Measurements from ENCODE around the gene ZNF700. TPM values are rescaled to one million over a fixed set of nuclear protein-coding genes. Genes with fewer than 3 reads are reported as not detected.
"Not testable (repeated sequence)": the region's sequence is repeated elsewhere in the genome, so short reads cannot be mapped to it uniquely, and the experiment has no call there.

The ZNF700 gene
- polyA plus RNA-seq, 3 donors from 2014 or later: 1.3 to 3.0 (median 2.4) TPM

- peaks cover 0 to 1% of the 10 kb centered on the region in 2 donors for H3K4me1 Mint-ChIP-seq
- H3K9me3 Mint-ChIP-seq: peaks cover 60 to 95% (median 94%) of the 10 kb centered on the region in 6 donors
- H3K36me3 Mint-ChIP-seq: peaks cover 70 to 81% (median 76%) of the 10 kb centered on the region in 3 donors
- no peak overlapping the region for H3K27ac Mint-ChIP-seq
- no peak for DNase-seq
- peak overlapping the region in 1 of 5 donors; percentile 44 for H3K4me3 Mint-ChIP-seq
- H3K27me3 Mint-ChIP-seq (ENCODE audit: low read depth in 3 of 3): peaks cover 9 to 11% (median 10%) of the 10 kb centered on the region in 3 donors
These were observed 24.3 kb downstream of the ZNF700 start for GRCh38 chr19:11949201-11949600.

- not testable (repeated sequence) for H3K4me1 Mint-ChIP-seq, DNase-seq, H3K4me3 Mint-ChIP-seq, H3K27ac Mint-ChIP-seq
- Mint-ChIP-seq H3K27me3 (ENCODE audit: low read depth in 3 of 3) (peaks cover 5 to 11% (median 10%) of the 10 kb centered on the region in 3 donors), H3K9me3 (peaks cover 56 to 91% (median 89%) of the 10 kb centered on the region in 6 donors), H3K36me3 (peaks cover 65 to 77% (median 71%) of the 10 kb centered on the region in 3 donors)
These were observed 24.7 kb downstream of the ZNF700 start for GRCh38 chr19:11949614-11950080.

DNA sequence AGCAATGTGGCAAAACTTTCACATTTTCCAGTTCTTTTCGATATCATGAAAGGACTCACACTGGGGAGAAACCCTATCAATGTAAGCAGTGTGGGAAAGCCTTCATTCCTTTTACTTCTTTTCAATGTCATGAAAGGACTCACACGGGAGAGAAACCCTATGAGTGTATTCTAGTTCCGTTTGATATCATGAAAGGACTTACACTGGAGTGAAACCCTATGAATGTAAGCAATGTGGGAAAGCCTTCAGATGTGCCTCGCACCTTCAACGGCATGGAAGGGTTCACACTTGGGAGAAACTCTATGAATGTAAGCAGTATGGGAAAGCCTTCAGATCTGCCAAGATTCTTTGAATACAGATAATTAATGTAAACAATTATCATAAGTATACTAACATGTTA, 25.4 kb downstream of the ZNF700 start:
- Mint-ChIP-seq H3K4me3 (no peak overlapping the region), H3K9me3 (peaks cover 55 to 87% (median 84%) of the 10 kb centered on the region in 6 donors), H3K36me3 (peaks cover 59 to 72% (median 68%) of the 10 kb centered on the region in 3 donors), H3K27me3 (ENCODE audit: low read depth in 3 of 3) (peaks cover 4 to 11% (median 10%) of the 10 kb centered on the region in 3 donors), H3K27ac (no peak overlapping the region), H3K4me1 (peaks cover 0 to 1% of the 10 kb centered on the region in 2 donors)
- no peak for DNase-seq

DNA sequence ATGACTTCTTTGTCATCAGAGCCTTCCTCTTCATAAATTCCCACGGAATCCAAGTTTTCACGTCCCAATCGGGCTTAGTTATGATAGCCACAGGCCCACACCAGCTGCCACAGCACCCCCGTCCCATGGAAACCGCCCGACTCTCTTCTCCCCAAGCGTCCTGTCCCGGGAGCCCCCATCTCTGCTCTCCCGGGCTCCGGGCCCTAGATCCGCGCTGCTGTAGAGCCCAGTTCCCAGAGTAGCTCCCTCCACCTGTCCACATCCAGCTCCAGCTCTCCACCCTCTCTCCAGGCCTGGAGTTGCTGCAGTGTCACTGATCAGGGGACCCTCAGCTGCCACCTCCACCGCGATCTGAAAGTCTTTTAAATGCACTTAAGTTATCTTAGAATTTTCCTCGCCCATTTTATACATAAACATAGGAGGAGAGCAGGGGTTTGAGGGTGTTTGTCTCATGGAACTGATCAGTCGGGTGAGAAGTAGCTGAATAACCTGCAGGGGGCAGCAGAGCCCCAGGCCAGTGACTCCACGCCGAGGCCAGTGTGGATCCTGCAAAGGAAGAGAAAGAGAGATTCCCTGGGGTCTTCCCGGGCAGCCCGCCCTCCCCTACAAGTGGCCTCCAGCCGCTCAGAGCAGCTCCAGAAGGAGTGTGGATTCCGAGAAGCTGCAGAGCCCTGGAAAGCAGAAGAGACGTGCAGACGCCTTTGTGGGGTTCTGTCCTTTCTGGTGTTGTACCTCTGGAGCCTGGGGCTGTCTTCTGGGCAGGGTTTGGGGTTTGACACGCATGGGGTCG, 38.9 kb downstream of the ZNF700 start:
- no peaks in the 10 kb centered on the region for H3K9me3 Mint-ChIP-seq
- DNase-seq: peak; percentile 70 to 73 (median 72)
- peak overlapping the region; percentile 94 to 97 (median 97) for H3K4me3 Mint-ChIP-seq
- H3K27ac Mint-ChIP-seq: peak overlapping the region; percentile 93 to 99 (median 94)
- peaks cover 24 to 32% of the 10 kb centered on the region in 2 donors for H3K4me1 Mint-ChIP-seq
- peaks cover 0 to 7% (median 4%) of the 10 kb centered on the region in 3 donors for H3K36me3 Mint-ChIP-seq
- peaks cover 0 to 5% (median 2%) of the 10 kb centered on the region in 3 donors for H3K27me3 Mint-ChIP-seq (ENCODE audit: low read depth in 3 of 3)

DNA sequence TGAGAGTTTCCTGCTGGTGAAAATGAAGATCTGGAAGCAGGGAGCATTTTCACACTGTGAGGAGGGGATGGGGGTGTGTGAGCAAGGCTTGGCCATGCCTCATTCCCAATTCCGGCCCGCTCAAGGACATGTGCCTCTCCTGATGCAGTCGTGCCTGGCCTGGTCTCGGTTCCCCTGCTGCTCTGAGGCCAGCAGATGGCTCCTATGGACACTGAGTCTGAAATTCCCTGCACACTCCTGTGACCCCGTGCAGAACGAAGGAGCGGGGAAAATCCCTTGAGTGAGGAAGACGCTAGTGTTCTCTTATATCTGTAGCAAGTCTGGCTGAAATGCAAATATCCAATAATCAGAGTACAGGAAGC, 39.6 kb downstream of the ZNF700 start:
- Mint-ChIP-seq H3K4me3 (peak overlapping the region; percentile 94 to 97 (median 97)), H3K9me3 (no peaks in the 10 kb centered on the region), H3K27me3 (ENCODE audit: low read depth in 3 of 3) (peaks cover 0 to 5% (median 2%) of the 10 kb centered on the region in 3 donors), H3K27ac (peak overlapping the region; percentile 93 to 99 (median 94)), H3K4me1 (peaks cover 24 to 32% of the 10 kb centered on the region in 2 donors), H3K36me3 (peaks cover 0 to 7% (median 4%) of the 10 kb centered on the region in 3 donors)
- DNase-seq: no peak

- Mint-ChIP-seq H3K27ac (peak within 1 kb of the TSS; percentile 93 to 99 (median 94)), H3K4me1 (peaks cover 24 to 32% of the 10 kb centered on the region in 2 donors), H3K27me3 (ENCODE audit: low read depth in 3 of 3) (peaks cover 0 to 5% (median 2%) of the 10 kb centered on the region in 3 donors)
These were observed 40.1 kb downstream of the ZNF700 start, which contains the start of gene ZNF763 for GRCh38 chr19:11964858-11965645. Gene ZNF763, plus strand, starts transcription at chr19:11965040. Its CDS starts 169 bp downstream, at chr19:11965209.

GRCh38 chr19:11970174-11970573, 45.3 kb downstream of the ZNF700 start:
- peaks cover 5 to 15% (median 10%) of the 10 kb centered on the region in 3 donors for H3K36me3 Mint-ChIP-seq
- H3K27ac Mint-ChIP-seq: no peak overlapping the region
- no peak overlapping the region for H3K4me3 Mint-ChIP-seq
- no peak for DNase-seq
- peaks cover 0 to 2% (median 0%) of the 10 kb centered on the region in 6 donors for H3K9me3 Mint-ChIP-seq
- H3K27me3 Mint-ChIP-seq (ENCODE audit: low read depth in 3 of 3): peaks cover 0 to 3% (median 2%) of the 10 kb centered on the region in 3 donors
- peaks cover 9 to 22% of the 10 kb centered on the region in 2 donors for H3K4me1 Mint-ChIP-seq

More at GRCh38 chr19:11964858-11965645, 40.1 kb downstream of the ZNF700 start, which contains the start of gene ZNF763:
- Mint-ChIP-seq H3K4me3 (peak within 1 kb of the TSS; percentile 94 to 97 (median 97)), H3K9me3 (no peaks in the 10 kb centered on the region), H3K36me3 (peaks cover 0 to 7% (median 4%) of the 10 kb centered on the region in 3 donors)
- peak; percentile 85 to 86 (median 86) for DNase-seq

- Mint-ChIP-seq H3K9me3 (peaks cover 0 to 2% (median 0%) of the 10 kb centered on the region in 6 donors), H3K27me3 (ENCODE audit: low read depth in 3 of 3) (peaks cover 0 to 3% (median 2%) of the 10 kb centered on the region in 3 donors), H3K36me3 (peaks cover 5 to 21% (median 10%) of the 10 kb centered on the region in 3 donors), H3K4me3 (no peak overlapping the region), H3K27ac (peak overlapping the region in 2 of 6 donors; percentile 6 to 25), H3K4me1 (peaks cover 1 to 13% of the 10 kb centered on the region in 2 donors)
- no peak for DNase-seq
These were observed 46.1 kb downstream of the ZNF700 start for GRCh38 chr19:11971041-11971440.

DNA sequence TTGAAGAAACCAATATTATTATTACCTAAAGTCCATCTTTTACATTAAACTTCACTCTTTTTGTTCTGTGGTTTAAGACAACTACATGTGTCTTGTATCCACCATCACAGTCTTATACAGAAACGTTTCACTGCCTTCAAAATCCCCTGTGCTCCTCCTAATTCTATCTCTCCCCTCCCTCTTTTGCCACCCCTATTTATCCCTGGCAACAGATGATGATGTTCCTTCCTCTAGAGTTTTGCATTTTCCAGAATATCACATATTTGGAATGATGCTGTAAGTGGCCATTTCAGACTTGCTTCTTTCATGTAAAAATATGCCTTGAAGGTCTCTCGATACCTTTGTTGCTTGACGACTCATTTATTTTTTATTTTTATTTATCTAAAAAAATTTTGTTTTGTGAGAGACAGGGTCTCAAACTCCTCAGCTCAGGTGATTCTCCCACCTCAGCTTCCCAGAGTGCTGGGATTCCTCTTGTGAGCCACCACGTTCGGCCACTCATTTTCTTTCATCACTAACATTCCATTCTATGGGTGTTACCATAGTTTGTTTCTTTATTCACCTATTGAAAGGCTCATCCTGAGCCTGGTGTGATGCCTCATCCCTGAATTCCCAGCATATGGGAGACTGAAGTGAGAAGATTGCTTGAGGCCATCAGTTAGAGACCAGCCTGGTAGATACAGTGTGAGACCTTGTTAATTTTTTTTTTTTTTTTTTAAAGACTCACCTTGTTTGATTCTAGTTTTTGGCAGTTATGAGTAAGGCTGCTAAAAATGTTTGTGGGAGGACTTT, 48.3 kb downstream of the ZNF700 start:
- Mint-ChIP-seq H3K4me1 (peaks cover 0 to 6% of the 10 kb centered on the region in 2 donors), H3K9me3 (peaks cover 7 to 17% (median 16%) of the 10 kb centered on the region in 6 donors), H3K27me3 (ENCODE audit: low read depth in 3 of 3) (peaks cover 0 to 3% (median 0%) of the 10 kb centered on the region in 3 donors), H3K36me3 (peaks cover 23 to 32% (median 26%) of the 10 kb centered on the region in 3 donors), H3K4me3 (no peak overlapping the region), H3K27ac (peak overlapping the region in 1 of 6 donors; percentile 62)
- DNase-seq: no peak

DNA sequence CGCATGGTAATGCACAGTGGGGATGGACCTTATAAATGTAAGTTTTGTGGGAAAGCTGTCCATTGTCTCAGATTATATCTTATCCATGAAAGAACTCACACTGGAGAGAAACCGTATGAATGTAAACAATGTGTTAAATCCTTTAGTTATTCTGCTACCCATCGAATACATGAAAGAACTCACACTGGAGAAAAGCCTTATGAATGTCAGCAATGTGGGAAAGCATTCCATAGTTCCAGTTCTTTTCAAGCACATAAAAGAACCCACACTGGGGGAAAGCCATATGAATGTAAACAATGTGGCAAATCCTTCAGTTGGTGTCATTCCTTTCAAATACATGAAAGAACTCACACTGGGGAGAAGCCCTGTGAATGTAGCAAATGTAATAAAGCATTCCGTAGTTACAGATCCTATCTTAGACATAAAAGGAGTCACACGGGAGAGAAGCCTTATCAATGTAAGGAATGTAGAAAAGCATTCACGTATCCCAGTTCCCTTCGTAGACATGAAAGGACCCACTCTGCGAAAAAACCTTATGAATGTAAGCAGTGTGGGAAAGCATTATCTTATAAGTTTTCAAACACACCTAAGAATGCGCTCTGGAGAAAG, 53.7 kb downstream of the ZNF700 start:
- Mint-ChIP-seq H3K4me3 (no peak overlapping the region), H3K27me3 (ENCODE audit: low read depth in 3 of 3) (peaks cover 0 to 10% (median 0%) of the 10 kb centered on the region in 3 donors), H3K36me3 (peaks cover 39 to 48% (median 40%) of the 10 kb centered on the region in 3 donors), H3K27ac (no peak overlapping the region), H3K4me1 (no peaks in the 10 kb centered on the region), H3K9me3 (peaks cover 40 to 60% (median 51%) of the 10 kb centered on the region in 6 donors)
- no peak for DNase-seq

DNA sequence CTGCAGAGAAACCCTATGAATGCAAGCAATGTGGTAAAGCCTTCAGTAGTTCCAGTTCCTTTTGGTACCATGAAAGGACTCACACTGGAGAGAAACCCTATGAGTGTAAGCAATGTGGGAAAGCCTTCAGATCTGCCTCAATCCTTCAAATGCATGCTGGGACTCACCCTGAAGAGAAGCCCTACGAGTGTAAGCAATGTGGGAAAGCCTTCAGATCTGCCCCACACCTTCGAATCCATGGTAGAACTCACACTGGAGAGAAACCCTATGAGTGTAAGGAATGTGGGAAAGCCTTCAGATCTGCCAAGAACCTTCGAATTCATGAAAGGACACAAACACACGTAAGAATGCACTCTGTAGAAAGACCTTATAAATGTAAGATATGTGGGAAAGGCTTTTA, 54.6 kb downstream of the ZNF700 start:
- Mint-ChIP-seq H3K4me3 (no peak overlapping the region), H3K27me3 (ENCODE audit: low read depth in 3 of 3) (peaks cover 0 to 9% (median 0%) of the 10 kb centered on the region in 3 donors), H3K4me1 (no peaks in the 10 kb centered on the region), H3K36me3 (peaks cover 39 to 48% (median 40%) of the 10 kb centered on the region in 3 donors), H3K27ac (no peak overlapping the region), H3K9me3 (peaks cover 40 to 60% (median 51%) of the 10 kb centered on the region in 6 donors)
- no peak for DNase-seq

DNA sequence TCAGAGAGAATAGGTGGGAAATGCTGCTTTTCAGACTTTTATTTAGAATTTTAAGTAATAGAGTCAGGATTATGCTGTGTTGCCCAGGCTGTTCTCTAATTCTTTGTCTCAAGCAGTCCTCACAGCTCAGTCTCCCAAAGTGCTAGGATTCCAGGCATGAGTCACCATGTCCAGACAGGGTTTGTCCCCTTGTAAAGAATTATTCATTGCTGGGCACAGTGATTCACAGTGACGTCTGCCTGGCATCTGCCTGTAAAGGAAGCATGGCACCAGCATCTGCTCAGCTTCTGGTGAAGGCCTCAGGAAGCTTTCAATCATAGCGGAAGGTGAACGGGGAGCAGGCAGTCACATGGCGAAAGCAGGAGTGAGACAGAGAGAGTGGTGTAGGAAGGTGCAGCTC, 57.6 kb downstream of the ZNF700 start:
- H3K27me3 Mint-ChIP-seq (ENCODE audit: low read depth in 3 of 3): peaks cover under 1 to 9% (median 2%) of the 10 kb centered on the region in 3 donors
- H3K36me3 Mint-ChIP-seq: peaks cover 22 to 32% (median 27%) of the 10 kb centered on the region in 3 donors
- H3K27ac Mint-ChIP-seq: no peak overlapping the region
- peaks cover 31 to 51% (median 45%) of the 10 kb centered on the region in 6 donors for H3K9me3 Mint-ChIP-seq
- H3K4me1 Mint-ChIP-seq: peaks cover 4 to 6% of the 10 kb centered on the region in 2 donors
- no peak overlapping the region for H3K4me3 Mint-ChIP-seq
- no peak for DNase-seq

Data from immature natural killer cell (primary cell).